GM19452 (cell line): ENCODE results near the gene ACAA2.
"Not testable (repeated sequence)": the region's sequence is repeated elsewhere in the genome, so short reads cannot be mapped to it uniquely, and the experiment has no call there.

ENCODE experiments used
- ATAC-seq: cut with Tn5 transposase; IDR thresholded peaks from one replicate; pipeline ENCODE4 v1.9.1; 2021; ENCODE audit not compliant: unreplicated experiment

The ACAA2 gene

DNA sequence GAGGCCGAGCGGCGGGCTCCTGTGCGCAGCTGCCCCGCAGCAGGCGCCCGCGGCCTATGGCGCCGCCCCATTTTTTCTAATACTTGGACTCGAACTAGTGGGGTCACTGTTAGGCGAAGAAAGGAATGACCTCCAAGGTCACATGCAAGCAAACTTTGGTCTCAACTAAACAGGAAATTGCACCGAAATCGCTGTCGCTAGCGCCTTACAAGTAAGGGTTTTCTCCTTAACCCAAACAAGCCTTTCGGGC, 339 bp downstream of the ACAA2 start:
- peak; percentile 7 for ATAC-seq

DNA sequence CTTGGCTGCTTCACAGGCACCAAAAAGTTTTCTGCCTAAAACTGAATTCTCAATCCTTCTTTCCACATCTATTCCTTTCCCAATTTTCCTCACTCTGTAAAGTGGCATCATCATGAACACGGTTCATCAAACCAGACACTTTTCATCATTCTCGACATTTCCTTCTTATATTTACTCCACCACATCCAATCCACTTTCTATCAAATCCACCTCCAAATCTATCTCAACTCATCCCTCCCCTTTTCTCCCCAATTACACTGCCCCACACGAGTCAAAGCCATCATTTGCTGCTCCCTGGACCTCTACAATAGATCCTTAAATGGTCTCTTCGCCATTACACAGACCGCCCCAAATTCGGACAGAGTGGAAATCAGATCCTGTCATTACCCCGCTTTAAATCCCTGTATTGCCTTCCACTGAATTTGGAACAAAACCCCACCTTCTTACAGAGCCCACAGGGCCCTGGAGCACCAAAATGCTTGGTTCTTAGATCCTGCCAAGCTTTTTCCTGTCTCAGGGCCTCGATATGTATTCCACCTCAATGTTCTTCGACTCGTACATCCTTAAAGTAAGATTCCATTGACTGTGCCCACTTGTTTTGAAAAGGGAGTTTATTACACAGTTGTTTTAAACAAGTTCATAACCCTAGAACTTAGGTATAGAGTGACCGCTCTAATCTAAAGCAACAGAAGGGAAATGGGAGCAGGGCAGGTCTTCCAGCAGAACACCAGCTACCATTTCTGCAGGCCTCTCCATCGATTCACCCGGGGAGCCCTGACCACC, 856 bp downstream of the ACAA2 start:
- no peak for ATAC-seq

DNA sequence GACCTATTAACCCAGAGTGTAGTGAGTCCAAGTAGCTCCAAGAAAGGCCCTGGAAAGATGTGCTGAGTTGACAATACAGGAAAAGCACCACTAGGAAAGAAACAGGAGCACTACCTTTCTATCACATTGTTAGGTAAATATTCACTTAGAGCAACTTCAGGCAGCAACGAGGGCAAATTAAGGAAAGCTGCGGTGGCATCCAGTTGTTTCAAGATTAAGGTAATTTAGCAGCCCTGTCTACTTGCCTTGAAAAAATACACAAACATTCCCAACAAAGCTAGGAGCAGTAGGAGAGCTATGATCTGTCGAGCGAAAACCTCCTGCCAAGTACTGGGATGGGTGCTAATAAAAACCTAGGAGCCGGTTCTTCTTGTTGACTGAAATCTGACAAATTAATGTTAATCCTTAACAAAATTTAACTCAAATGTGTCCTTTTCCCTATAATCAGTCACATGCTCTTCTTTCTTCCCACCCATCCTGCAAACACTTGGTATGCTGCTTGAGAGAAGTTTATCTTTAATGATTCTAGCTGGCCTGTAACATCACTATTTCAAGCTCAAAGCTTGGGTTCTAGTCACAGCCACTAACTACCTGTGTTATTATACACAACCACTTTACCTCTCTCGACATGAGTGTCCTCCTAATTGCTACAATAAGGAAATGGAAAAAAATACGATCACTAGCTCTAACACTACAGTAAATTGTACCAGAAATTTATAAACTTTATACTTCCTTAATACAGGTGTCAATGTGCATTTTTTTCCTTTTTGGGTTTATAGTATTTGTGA, 2.0 kb downstream of the ACAA2 start:
- ATAC-seq: no peak

DNA sequence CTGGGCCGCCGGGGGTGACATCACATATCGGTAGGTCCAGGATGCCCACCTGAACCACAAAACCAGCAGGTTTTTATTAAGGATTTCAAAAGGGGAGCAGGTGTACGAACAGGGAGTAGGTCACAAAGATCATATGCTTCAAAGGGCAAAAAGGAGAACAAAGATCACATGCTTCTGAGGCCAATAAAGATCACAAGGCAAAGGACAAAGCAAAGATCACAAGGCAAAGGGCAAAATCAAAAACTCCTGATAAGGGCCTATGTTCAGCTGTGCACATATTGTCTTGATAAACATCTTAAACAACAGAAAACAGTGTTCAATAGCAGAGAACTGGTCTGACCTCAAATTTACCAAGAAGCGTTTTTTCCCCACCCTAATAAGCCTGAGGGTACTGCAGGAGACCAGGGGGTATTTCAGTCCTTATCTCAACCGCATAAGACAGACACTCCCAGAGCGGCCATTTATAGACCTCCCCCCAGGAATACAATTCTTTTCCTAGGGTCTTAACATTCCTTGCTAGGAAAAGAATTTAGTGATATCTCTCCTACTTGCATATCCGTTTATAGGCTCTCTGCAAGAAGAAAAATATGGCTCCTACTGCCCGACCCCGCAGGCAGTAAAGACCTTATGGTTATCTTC, 4.7 kb downstream of the ACAA2 start:
- not testable (repeated sequence) for ATAC-seq

DNA sequence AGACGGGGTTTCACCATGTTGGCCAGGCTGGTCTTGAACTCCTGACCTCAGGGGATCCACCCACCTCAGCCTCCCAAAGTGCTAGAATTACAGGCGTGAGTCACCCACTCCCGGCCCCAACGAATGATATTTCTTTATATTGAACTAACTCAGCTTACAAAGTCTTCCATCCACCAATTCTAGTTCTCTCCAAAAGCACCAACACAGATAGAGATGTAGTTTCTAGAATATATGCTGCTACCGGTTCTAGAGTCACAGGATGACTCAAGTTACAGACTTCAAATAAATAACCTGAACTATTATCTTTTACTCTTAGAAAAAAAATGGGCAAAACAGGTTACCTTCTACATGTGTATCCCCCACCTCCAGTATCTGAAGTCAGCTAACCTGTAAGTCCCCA, 9.2 kb downstream of the ACAA2 start:
- no peak for ATAC-seq

DNA sequence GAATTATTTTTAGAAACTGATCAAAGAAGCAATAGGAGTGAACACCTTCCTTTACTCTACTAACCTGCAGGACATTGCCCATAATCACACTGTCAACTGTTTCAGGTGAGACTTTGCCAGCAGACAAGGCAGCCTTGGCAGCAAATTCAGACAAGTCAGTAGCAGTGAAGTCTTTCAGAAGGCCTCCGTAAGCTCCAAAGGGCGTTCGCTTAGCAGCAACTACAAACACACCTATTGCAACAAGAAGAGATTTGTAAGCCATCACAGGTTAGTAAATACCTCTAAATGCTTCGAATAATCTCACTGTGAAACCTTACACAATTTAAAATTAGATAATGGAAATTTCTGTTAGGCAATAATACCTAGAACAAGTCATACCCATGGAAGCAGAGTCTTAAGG, 10.7 kb downstream of the ACAA2 start:
- ATAC-seq: no peak

DNA sequence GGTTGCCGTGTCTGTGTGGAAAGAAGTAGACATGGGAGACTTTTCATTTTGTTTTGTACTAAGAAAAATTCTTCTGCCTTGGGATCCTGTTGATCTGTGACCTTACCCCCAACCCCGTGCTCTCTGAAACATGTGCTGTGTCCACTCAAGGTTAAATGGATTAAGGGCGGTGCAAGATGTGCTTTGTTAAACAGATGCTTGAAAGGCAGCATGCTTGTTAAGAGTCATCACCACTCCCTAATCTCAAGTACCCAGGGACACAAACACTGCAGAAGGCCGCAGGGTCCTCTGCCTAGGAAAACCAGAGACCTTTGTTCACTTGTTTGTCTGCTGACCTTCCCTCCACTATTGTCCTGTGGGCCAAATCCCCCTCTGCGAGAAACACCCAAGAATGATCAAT, 12.8 kb downstream of the ACAA2 start:
- ATAC-seq: not testable (repeated sequence)

DNA sequence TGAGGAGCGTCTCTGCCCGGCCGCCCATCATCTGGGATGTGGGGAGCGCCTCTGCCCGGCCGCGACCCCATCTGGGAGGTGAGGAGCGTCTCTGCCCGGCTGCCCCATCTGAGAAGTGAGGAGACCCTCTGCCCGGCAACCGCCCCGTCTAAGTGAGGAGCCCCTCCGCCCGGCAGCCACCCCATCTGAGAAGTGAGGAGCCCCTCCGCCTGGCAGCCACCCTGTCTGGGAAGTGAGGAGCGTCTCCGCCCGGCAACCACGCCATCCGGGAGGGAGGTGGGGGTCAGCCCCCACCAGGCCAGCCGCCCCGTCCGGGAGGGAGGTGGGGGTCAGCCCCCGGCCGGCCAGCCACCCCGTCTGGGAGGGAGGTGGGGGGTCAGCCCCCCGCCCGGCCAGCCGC, 13.5 kb downstream of the ACAA2 start:
- ATAC-seq: not testable (repeated sequence)

DNA sequence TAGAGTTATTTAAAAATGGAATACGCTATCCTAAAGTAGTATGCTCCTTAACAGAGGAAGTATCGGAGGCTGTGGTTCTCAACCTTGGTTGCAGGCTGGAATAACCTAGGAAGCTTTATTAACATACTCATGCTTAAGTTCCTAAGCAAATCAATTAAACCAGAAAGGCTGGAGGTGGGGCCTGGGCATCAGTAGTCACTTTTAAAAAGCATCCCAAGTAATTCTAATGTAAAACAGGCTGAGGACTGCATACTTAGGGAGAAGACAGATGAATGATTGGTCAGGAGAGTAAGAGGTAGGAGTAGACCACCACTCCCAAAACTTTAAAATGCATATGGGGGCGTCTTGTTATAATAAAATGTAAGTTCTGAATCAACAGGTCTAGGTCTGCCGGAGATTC, 15.3 kb downstream of the ACAA2 start:
- ATAC-seq: no peak

DNA sequence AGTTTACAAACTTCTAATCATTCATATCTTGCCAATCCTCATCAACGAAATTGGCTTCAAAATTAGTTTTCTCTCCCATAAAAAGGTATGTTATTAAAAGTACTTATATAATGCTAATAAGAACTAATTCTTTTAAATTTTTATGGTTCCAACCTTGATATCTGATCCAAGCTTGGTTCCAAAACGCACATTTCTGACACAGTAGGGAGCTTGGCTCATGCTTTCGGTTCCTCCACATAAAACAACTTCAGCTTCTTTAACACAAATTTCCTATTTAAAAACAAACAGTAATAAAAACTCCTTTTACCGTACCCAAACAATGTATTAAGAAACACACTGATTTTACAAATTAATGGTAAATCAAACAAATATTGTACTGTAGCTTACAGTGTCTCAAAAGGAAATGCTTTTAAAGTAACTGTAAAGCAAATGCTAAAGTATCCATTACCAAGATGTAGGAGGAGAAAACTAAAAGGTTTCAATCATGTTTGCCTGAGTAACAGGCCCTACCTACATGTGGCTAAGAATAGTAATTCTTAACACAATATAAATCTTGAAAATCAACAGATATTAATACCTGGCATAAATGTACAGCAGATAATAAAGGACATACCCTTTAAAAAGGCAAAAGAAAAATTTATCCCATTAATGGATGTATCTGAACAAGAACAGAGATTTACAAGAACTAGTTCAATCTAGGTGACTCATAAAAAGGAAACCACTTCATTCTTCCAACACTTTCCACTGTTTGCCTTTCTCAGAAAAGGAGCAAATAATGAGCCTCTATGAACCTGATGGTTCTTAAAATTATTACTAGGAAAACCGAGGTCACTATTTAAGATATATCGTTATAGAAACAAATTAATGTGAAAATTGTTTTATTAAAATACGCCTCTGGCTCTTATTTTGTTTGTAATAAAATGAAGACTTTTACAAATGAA, 17.5 kb downstream of the ACAA2 start:
- ATAC-seq: no peak

DNA sequence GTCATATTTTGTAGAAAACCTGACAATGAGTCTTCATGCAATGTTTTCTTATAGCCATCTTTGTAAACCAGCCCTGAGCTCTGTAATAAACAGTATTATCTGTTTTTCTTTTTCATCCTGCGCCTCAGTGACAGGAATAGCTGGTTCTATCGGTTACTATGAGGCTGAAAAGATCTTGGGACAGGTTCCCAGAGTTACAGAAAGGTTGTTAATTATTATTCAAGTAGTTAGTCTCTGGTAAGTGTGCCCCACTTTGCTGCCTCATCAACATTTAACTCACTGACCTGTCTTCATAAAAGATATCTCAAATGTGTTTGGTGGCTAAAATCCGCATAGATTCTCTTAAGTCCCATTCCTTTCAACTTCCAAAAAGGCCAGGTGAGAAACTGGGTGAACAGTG, 18.6 kb downstream of the ACAA2 start:
- ATAC-seq: no peak

DNA sequence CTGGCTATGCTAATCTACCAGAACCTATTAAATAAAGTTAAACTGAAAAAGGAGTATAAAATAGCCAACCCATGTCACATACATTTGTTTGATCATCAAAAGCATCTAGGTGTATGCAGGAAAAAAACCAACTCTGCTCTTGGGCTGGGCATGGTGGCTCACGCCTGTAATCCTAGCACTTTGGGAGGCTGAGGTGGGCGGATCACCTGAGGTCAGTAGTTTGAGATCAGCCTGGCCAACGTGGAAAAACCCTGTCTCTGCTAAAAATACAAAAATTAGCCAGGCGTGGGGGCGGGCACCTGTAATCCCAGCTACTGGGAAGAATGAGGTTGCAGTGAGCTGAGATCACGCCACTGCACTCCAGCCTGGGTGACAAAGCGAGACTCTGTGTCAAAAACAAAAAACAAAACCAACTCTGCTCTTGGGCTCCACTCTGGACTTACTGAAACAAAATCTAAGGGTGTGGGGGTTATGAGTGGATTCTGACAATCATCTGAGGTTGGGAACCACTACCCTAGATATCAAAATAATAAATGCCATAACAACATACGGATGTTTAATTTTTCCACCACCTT, 23.7 kb downstream of the ACAA2 start:
- not testable (repeated sequence) for ATAC-seq

DNA sequence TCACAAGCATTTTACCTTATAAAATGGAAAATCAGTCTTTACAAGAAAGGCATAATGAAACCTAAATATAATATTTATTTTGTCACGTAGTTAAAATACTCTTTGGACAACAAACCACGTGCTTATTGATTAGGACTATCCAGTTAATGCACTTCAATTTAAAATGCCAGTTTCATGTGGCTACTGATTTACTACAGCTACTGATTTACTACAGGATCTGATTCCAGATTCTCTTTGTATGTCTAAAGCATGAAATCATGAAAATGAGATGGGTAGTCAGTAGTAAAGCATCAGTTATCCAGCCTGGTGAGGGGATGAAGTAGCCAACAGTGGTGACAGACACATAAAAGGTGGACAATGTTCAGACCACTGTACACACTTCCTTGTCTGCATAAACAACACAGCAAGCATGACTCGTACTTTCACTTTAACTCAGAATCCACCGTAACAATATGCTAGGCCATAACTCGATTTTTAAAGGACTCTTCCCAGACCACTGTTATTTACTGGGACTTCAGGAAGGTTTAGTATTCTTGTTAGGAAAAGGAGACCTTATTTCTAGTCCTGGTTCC, 24.9 kb downstream of the ACAA2 start:
- peak; percentile 79 for ATAC-seq

DNA sequence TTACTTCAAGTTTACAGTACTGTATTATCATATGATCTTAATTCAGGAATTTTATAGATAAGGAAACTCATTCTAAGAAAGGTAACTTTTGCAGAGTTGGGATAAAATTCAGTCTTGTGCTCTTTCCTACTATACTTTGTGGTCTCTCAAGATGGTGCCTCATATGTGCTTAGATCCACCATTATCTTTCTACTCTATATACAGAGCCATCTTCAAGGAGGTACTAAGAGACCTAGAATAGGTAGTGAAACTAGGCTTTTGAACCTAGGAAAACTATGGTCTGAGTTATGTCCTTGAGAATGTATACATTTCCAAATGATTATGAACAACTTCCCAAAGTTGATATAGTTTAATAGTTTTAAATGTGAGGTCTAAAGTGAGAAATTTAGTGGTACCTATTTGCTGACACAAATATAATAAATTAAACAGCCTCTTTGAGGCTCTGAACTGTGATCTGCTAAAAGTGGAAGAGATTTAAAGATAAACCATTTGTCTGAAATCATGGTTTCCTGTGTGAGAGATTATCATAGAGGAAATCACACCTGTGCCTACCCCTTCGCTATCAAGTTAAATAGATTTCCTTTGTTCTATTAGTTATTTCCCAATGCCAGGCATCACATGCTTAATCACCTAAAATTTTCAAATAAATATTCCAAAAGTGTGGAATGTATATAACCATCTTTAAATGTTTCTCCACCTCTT, 27.2 kb downstream of the ACAA2 start:
- no peak for ATAC-seq

DNA sequence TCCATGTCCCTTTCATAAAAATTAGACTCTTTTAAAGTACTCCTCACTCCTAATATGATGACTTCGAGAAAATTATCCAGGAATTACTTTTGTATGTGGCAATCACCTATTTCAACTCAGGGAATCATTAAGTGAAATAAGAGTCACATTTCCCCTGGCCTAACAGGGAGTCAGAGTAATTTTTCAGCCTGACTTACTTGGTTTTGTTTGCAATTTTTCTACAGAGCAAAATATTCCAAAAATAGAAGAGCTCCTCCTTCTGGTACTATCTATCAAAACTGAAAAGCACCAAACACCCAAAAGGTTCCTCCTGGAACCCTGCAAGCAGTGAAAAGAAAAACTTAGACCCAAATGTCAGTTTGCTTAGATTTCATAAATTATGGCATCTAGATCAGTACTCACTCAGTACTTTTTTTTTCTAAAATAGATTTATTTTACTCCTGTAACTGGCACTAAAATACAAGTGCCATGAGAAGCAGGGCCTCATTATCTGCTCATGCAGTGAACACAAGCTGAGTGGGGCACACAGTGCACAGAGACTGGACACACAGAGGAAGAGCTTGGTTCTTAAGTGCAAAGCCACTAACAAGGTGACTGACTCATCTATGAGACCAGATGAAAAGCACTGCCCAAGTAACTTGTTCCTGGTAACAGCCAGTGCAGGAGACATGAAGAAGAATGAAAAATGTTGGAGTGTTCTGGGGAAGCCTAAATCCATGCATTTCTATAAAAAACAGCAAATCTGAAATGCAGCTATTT, 28.7 kb downstream of the ACAA2 start:
- ATAC-seq: no peak

DNA sequence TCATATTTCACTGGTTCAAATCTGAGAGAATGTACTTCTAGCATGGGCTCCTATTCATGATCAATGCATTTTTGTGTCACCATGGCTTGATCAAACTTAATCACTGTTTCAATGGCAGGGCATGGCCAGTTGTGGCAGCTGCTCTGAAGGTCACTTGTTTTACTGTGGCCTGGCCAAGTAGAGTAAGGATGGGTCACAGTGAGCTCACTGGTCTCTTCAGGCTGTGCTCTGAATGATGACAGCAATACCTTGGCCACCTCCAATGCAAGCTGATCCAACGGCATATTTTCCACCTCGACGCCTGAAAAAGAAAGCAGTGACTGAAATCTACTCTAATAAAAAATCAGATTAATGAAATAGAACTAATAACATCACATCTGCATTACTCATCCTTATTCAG, 29.7 kb downstream of the ACAA2 start:
- ATAC-seq: not testable (repeated sequence)

DNA sequence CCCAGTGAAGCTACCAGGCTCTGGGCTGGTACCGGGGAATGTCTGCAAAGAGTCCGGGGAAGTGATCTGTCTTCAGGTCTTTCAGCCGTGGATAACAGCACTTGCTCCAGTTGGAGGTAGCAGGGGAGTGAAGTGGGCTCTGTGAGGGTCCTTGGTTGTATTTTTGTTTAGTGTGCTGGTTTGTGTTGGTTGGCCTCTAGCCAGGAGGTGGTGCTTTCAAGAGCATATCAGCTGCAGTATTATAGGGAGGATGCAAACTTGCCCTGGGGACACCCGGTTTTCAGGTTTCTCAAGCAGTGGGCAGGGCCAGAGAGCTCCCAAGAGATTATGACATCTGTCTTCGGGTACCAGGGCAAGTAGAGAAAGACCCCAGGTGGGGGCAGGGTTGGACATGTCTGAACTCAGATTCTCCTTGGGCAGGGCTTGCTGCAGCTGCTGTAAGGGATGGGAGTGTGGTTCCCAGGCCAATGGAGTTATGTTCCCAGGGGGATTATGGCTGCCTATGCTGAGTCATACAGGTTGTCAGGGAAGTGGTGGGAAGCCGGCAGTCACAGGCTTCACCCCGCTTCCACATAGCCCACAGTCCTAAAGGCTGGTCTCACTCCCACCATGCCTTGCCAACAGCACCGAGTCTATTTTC, 34.4 kb downstream of the ACAA2 start:
- ATAC-seq: no peak

DNA sequence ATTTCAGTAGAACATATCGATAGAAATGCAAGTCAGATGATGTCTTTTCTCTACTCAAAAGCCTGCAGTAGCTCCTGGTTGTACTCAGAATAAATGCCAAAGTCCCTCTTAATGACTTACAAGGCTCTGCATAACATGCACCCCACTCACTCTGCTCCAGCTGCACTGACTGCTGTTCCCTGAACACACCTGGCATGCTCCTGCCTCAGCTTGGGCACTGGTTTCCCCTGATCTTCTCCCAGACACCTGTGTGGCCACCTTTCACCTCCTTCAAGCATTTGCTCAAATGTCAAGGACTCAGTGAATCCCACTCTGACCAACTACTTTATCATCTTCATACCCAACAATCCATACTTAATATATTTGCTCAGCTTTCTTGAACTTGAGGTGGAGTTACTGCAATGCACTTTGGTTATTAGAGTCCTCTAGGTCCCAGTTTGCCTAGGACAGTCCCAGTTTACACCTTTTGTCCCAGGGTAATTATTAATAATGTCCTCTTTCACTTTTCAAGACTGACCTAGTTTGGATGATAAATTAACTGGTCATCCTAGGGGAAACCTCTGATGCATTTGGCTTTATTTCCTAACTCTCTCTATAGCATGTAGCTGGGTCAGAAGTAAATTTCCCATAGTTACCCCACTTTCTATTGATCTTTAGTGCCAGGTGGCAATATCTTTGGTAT, 44.1 kb downstream of the ACAA2 start:
- no peak for ATAC-seq
